Spleen (tissue), 11 donors: ENCODE measurements around the gene GLT8D1. TPM values are rescaled to one million over a fixed set of nuclear protein-coding genes. Genes with fewer than 3 reads are reported as not detected.

Experiments
- DNase-seq: peaks from one replicate; pipeline ENCODE4 v3.0.0-alpha.2; 2020
- H3K27ac ChIP-seq, 8 donors: fragments of 200-600 bp; sonication (generic) in 7 of 8; 1 replicate in 4 of 8; 2 replicates in 4 of 8; pipeline versions ENCODE4 v1.5.0 to v1.8.0; 2016 to 2021; ENCODE audit warnings: inconsistent platforms in 4 of 8, mild to moderate bottlenecking in 4 of 8, moderate library complexity in 1 of 8
- H3K27me3 ChIP-seq, 7 donors: fragments of 200-600 bp; sonication (generic) in 6 of 7; replicated peaks in 1 of 7; 1 replicate in 4 of 7; 2 replicates in 3 of 7; pipeline versions ENCODE4 v1.5.0 to v1.8.0; 2016 to 2021; ENCODE audit warnings: inconsistent platforms in 3 of 7, mild to moderate bottlenecking in 1 of 7
- H3K36me3 ChIP-seq, 6 donors: fragments of 200-600 bp; sonication (generic) in 5 of 6; 1 replicate in 4 of 6; 2 replicates in 2 of 6; pipeline versions ENCODE4 v1.5.0 to v1.8.0; 2016 to 2021; ENCODE audit warnings: inconsistent platforms in 2 of 6
- H3K4me1 ChIP-seq, 6 donors: fragments of 200-600 bp; sonication (generic) in 5 of 6; 1 replicate in 3 of 6; 2 replicates in 3 of 6; pipeline versions ENCODE4 v1.5.0 to v1.8.0; 2016 to 2021; ENCODE audit warnings: inconsistent platforms in 3 of 6
- H3K4me3 ChIP-seq, 8 donors: fragments of 200-600 bp; sonication (generic) in 7 of 8; 1 replicate in 4 of 8; 2 replicates in 4 of 8; pipeline versions ENCODE4 v1.5.0 to v1.8.0; 2016 to 2021; ENCODE audit warnings: inconsistent platforms in 4 of 8, mild to moderate bottlenecking in 4 of 8, moderate library complexity in 2 of 8
- H3K9me3 ChIP-seq, 8 donors: fragments of 200-600 bp; sonication (generic) in 7 of 8; 1 replicate in 4 of 8; 2 replicates in 4 of 8; pipeline versions ENCODE4 v1.5.0 to v1.8.0; 2016 to 2021; ENCODE audit warnings: inconsistent platforms in 4 of 8
- CTCF ChIP-seq, 11 experiments: fragments of 200-600 bp in 7 of 11; fragments of 450-650 bp in 4 of 11; sonication (generic) in 4 of 11; IDR thresholded peaks in 8 of 11; conservative IDR thresholded peaks in 3 of 11; 1 replicate in 7 of 11; 2 replicates in 4 of 11; pipeline versions ENCODE4 v1.4.0 to v1.8.0; 2016 to 2021; ENCODE audit warnings: antibody characterized with exemption in 11 of 11, inconsistent platforms in 4 of 11, mild to moderate bottlenecking in 1 of 11
- POLR2A ChIP-seq, 3 donors: fragments of 450-650 bp; IDR thresholded peaks; one replicate each; pipeline ENCODE4 v1.5.1; 2017; ENCODE audit warnings: antibody characterized with exemption in 3 of 3, mild to moderate bottlenecking in 1 of 3
- POLR2AphosphoS5 ChIP-seq, 3 donors: sonication (generic); formaldehyde crosslinking; IDR thresholded peaks; one replicate each; pipeline ENCODE4 v1.5.1; 2017; ENCODE audit warnings: antibody characterized with exemption in 3 of 3
- WGBS, 5 donors: extraction: QIAGEN DNeasy Blood & Tissue Kit in 3 of 5; methylation state at CpG; one replicate each; pipeline versions ENCODE4 v1.1.5 to v1.1.7; 2013 to 2018; 5-methylcytosine and 5-hydroxymethylcytosine counted together
- intact Hi-C: fragments of 100-400 bp; cut with DNase I; formaldehyde crosslinking; loops from one replicate; pipeline ENCODE4 v1.15.0; 2023; ENCODE audit warnings: low total_unique reads
- polyA plus RNA-seq, 3 donors: library from polyadenylated mRNA; stranded (reverse); fragments of 200-250 nt; gene quantifications; one replicate each; pipeline ENCODE4 v1.2.1, GENCODE V29; 2013
- total RNA-seq, 7 donors: library from RNA; depleted of rRNA in 3 of 7; stranded (reverse); fragments of >200 nt in 3 of 7; fragmentation: NEBNext Ultra II Directional in 4 of 7; extraction: Animal tissue kit (Norgen Biotek cat#: 25700) in 4 of 7; gene quantifications; one replicate each; pipeline versions ENCODE4 v1.1.0 to v1.2.1, GENCODE V29; 2016 to 2021
- donor health status: healthy with polysubstance abuse.
- donor health status: DM: no; HTN: no; CAD: no; lungs with moderate emphysema.
- donor health status: DM: no; HTN: no; CAD: no.
- donor health status: Bipolar disorder and iron deficiency.
- donor health status: healthy.
- donor health status: DM: no; HTN: no; CAD: no.
- donor health status: DM: yes; HTN: yes; CAD: no.

GLT8D1 gene
- total and polyA plus RNA-seq, 10 donors, result 21.8 to 53.9 (median 30.9) TPM

- no peaks in the 10 kb centered on the region for H3K9me3 ChIP-seq
- peaks cover 0 to 82% (median 60%) of the 10 kb centered on the region in 6 donors for H3K36me3 ChIP-seq
- H3K4me1 ChIP-seq, result peaks cover 0 to 23% (median 0%) of the 10 kb centered on the region in 6 donors
- no peak overlapping the region for H3K4me3 ChIP-seq
- no peaks in the 10 kb centered on the region for H3K27me3 ChIP-seq
- no peak for DNase-seq
- H3K27ac ChIP-seq, result peak overlapping the region in 4 of 8 donors; percentile 3 to 64 (median 21)
- 62 to 75% (median 69%) methylated on average over 2 of the region's 2 CpGs for WGBS, 5 donors
- no peak for TF ChIP-seq CTCF (IDR thresholded peaks at IDR 0.05 in 8 of 11, conservative IDR thresholded peaks at IDR 0.05 in 3 of 11)
- TF ChIP-seq POLR2AphosphoS5 (IDR thresholded peaks at IDR 0.05), result no peak
- TF ChIP-seq POLR2A (IDR thresholded peaks at IDR 0.05), result no peak
- intact Hi-C loops, result no loop called here
These were observed 8.6 kb downstream of the GLT8D1 start for GRCh38 chr3:52696830-52697631.

GRCh38 chr3:52695798-52696671, 9.6 kb downstream of the GLT8D1 start:
- intact Hi-C loops, result no loop called here
- DNase-seq, result no peak
- no peaks in the 10 kb centered on the region for H3K9me3 ChIP-seq
- WGBS, 5 donors, result 86 to 91% (median 88%) methylated on average over 4 of the region's 4 CpGs
- H3K4me3 ChIP-seq, result no peak overlapping the region
- H3K4me1 ChIP-seq, result peaks cover 0 to 18% (median 0%) of the 10 kb centered on the region in 6 donors
- no peak for TF ChIP-seq POLR2AphosphoS5 (IDR thresholded peaks at IDR 0.05)
- TF ChIP-seq CTCF (IDR thresholded peaks at IDR 0.05 in 8 of 11, conservative IDR thresholded peaks at IDR 0.05 in 3 of 11), result no peak
- no peak for TF ChIP-seq POLR2A (IDR thresholded peaks at IDR 0.05)
- H3K27me3 ChIP-seq, result no peaks in the 10 kb centered on the region
- H3K36me3 ChIP-seq, result peaks cover 0 to 92% (median 69%) of the 10 kb centered on the region in 6 donors
- H3K27ac ChIP-seq, result no peak overlapping the region

GRCh38 chr3:52694528-52695189, 10.9 kb downstream of the GLT8D1 start:
- TF ChIP-seq POLR2A (IDR thresholded peaks at IDR 0.05), result no peak
- TF ChIP-seq POLR2AphosphoS5 (IDR thresholded peaks at IDR 0.05), result no peak
- TF ChIP-seq CTCF (IDR thresholded peaks at IDR 0.05 in 8 of 11, conservative IDR thresholded peaks at IDR 0.05 in 3 of 11), result no peak
- peaks cover 0 to 100% (median 82%) of the 10 kb centered on the region in 6 donors for H3K36me3 ChIP-seq
- H3K4me3 ChIP-seq, result no peak overlapping the region
- 74 to 92% (median 90%) methylated on average over 7 of the region's 7 CpGs for WGBS, 5 donors
- intact Hi-C loops, result no loop called here
- H3K27ac ChIP-seq, result no peak overlapping the region
- no peaks in the 10 kb centered on the region for H3K9me3 ChIP-seq
- no peaks in the 10 kb centered on the region for H3K27me3 ChIP-seq
- peaks cover 0 to 23% (median 0%) of the 10 kb centered on the region in 6 donors for H3K4me1 ChIP-seq
- DNase-seq, result no peak
